ENCODE results near the gene ENDOV. TPM values are rescaled to one million over a fixed set of nuclear protein-coding genes. Genes with fewer than 3 reads are reported as not detected.

ENDOV gene
- total RNA-seq, 2 donors from 2014 or later: 19.1 to 25.3 TPM

DNA sequence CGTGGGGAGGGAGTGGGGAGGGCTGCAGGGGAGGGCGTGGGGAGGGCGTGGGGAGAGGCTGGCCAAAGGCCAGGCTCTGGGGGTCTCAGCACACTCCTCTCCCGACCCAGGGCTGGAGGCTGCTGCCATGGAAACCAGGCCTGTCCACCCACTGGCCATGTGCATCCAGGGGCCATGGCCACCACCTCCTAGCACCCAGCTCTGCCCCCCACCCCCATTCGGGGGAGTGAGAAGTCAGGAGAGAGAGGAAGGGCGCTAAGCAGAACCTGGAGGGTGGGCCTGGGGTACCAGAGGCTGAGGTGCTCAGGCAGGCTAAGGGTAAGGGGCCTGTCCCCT lies 29.6 kb downstream of the ENDOV start:
- DNase-seq: no peak
- TF ChIP-seq CTCF (IDR thresholded peaks at IDR 0.05): no peak
- intact Hi-C loops (cut with DNase I): no loop called here

GRCh38 chr17:80445007-80445725 lies 30.2 kb downstream of the ENDOV start:
- Histone ChIP-seq H3K9me3 (no peaks in the 10 kb centered on the region), H3K9ac (ENCODE audit: low read depth in 2 of 2, low read length in 2 of 2) (no peak overlapping the region), H3K4me1 (no peaks in the 10 kb centered on the region), H3K4me3 (no peak overlapping the region), H3K36me3 (no peaks in the 10 kb centered on the region), H3K27ac (no peak overlapping the region), H3K27me3 (no peaks in the 10 kb centered on the region)
- intact Hi-C loops (cut with DNase I): no loop called here
- no peak for DNase-seq
- no peak for TF ChIP-seq CTCF (IDR thresholded peaks at IDR 0.05)

More for the DNA sequence above, 29.6 kb downstream of the ENDOV start:
- H3K4me3 ChIP-seq: no peak overlapping the region
- H3K4me1 ChIP-seq: no peaks in the 10 kb centered on the region
- H3K27ac ChIP-seq: no peak overlapping the region
- no peak overlapping the region for H3K9ac ChIP-seq (ENCODE audit: low read depth in 2 of 2, low read length in 2 of 2)
- H3K36me3 ChIP-seq: no peaks in the 10 kb centered on the region
- H3K27me3 ChIP-seq: no peaks in the 10 kb centered on the region
- H3K9me3 ChIP-seq: no peaks in the 10 kb centered on the region

GRCh38 chr17:80445726-80446110 lies 30.8 kb downstream of the ENDOV start:
- Histone ChIP-seq H3K4me3 (no peak overlapping the region), H3K27ac (no peak overlapping the region), H3K9me3 (no peaks in the 10 kb centered on the region), H3K27me3 (no peaks in the 10 kb centered on the region), H3K9ac (ENCODE audit: low read depth in 2 of 2, low read length in 2 of 2) (no peak overlapping the region), H3K4me1 (no peaks in the 10 kb centered on the region), H3K36me3 (no peaks in the 10 kb centered on the region)
- intact Hi-C loops (cut with DNase I): no loop called here
- no peak for DNase-seq
- TF ChIP-seq CTCF (IDR thresholded peaks at IDR 0.05): no peak

GRCh38 chr17:80446645-80447405 lies 31.9 kb downstream of the ENDOV start:
- intact Hi-C loops (cut with DNase I): no loop called here
- no peak for TF ChIP-seq CTCF (IDR thresholded peaks at IDR 0.05)
- no peaks in the 10 kb centered on the region for H3K36me3 ChIP-seq
- H3K9me3 ChIP-seq: no peaks in the 10 kb centered on the region
- H3K4me3 ChIP-seq: no peak overlapping the region
- no peak overlapping the region for H3K27ac ChIP-seq
- no peak for DNase-seq
- no peaks in the 10 kb centered on the region for H3K27me3 ChIP-seq
- no peak overlapping the region for H3K9ac ChIP-seq (ENCODE audit: low read depth in 2 of 2, low read length in 2 of 2)
- H3K4me1 ChIP-seq: no peaks in the 10 kb centered on the region

DNA sequence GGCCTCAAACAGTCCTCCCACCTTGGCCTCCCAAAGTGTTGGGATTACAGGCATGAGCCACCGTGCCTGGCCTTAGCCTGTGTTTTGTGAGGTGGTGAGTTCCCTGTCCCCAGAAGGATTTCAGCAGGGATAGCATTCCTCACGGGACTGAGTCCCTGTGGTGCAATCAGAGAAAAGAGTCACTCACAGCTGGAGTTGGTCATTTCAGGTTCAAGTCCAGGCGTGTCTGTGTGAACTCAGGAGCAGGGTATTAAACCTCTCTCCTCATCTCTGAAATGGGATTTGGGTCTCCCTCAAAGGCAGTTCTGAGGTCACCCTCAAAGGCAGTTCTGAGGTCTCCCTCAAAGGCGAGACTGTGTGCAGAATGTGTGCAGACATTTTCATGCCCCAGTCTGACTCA lies 32.8 kb downstream of the ENDOV start:
- no peaks in the 10 kb centered on the region for H3K9me3 ChIP-seq
- no peaks in the 10 kb centered on the region for H3K4me1 ChIP-seq
- H3K36me3 ChIP-seq: no peaks in the 10 kb centered on the region
- no peak for TF ChIP-seq CTCF (IDR thresholded peaks at IDR 0.05)
- H3K27me3 ChIP-seq: no peaks in the 10 kb centered on the region
- H3K4me3 ChIP-seq: no peak overlapping the region
- H3K9ac ChIP-seq (ENCODE audit: low read depth in 2 of 2, low read length in 2 of 2): no peak overlapping the region
- no peak for DNase-seq
- no peak overlapping the region for H3K27ac ChIP-seq
- intact Hi-C loops (cut with DNase I): no loop called here

Measured in colonic mucosa (tissue), 4 donors.